MM.1S (cell line): ENCODE measurements around the gene LCN12.

ENCODE experiments used
- EZH2 ChIP-seq: fragments of 300-600 bp; sonication (generic); optimal IDR thresholded peaks from 2 replicates; pipeline ENCODE3; 2017; ENCODE audit warnings: low read depth, mild to moderate bottlenecking, antibody characterized with exemption, low read length, mixed read lengths
- TF ChIP-seq, protein P1 (sequence below): fragments of 300-600 bp; sonication (generic); IDR thresholded peaks from 2 replicates; pipeline ENCODE4 v1.5.1; 2016; ENCODE audit warnings: antibody characterized with exemption, low read length, mixed read lengths

DNA sequence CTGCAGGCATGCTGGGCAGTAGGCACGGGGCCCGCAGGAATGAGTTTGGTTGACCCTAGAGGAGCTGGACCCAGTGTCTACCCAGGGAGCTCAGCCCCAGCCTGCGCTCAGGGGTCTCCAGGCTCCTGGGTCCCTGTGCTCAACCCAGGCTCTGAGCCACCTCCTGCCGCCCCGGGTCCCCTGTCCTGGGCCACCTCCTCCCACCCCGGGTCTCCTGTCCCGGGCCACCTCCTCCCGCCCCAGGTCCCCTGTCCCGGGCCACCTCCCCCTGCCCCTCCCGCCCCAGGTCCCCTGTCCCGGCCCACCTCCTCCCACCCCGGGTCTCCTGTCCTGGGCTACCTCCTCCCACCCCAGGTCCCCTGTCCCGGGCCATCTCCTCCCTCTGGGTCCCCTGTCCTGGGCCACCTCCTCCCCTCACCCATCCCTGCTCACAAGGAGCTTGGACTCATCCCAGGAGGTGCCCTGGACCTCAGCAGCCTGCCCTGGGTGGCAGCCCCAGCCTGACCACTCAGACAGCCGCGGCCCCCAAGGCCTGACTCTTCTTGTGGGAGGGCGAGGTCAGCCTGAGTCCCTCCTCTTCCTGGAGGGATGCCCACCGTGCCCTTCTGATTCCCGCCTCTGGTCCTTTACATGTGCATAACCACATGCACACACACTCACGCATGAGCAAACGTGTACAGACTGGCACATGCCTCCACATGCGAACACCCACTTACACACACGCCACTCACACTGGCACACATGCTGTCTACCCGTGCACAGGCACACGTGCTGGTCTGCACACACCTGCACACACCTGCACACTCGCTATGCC is 2.4 kb downstream of the LCN12 start:
- TF ChIP-seq EZH2: no peak
- TF ChIP-seq, protein P1, sequence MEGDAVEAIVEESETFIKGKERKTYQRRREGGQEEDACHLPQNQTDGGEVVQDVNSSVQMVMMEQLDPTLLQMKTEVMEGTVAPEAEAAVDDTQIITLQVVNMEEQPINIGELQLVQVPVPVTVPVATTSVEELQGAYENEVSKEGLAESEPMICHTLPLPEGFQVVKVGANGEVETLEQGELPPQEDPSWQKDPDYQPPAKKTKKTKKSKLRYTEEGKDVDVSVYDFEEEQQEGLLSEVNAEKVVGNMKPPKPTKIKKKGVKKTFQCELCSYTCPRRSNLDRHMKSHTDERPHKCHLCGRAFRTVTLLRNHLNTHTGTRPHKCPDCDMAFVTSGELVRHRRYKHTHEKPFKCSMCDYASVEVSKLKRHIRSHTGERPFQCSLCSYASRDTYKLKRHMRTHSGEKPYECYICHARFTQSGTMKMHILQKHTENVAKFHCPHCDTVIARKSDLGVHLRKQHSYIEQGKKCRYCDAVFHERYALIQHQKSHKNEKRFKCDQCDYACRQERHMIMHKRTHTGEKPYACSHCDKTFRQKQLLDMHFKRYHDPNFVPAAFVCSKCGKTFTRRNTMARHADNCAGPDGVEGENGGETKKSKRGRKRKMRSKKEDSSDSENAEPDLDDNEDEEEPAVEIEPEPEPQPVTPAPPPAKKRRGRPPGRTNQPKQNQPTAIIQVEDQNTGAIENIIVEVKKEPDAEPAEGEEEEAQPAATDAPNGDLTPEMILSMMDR: no peak
